Activated CD4-positive, alpha-beta T cell treated with anti-CD3 and anti-CD28 coated beads for 4 hours (primary cell): ENCODE results near the gene SART1.
"Not testable (repeated sequence)": the region's sequence is repeated elsewhere in the genome, so short reads cannot be mapped to it uniquely, and the experiment has no call there.

ENCODE experiments used
- DNase-seq, 2 donors: peaks; one replicate each; pipeline ENCODE4 v3.0.0-alpha.2; 2020

The SART1 gene

GRCh38 chr11:66001942-66002647 is 40.6 kb downstream of the SART1 start, which contains the start of the genes BANF1 and EIF1AD:
Gene BANF1 (plus strand): TSS chr11:66002503. CDS start chr11:66003251, 748 bp downstream.
Gene EIF1AD (minus strand): TSS chr11:66002157. CDS start chr11:66000389, 1,768 bp downstream.
- DNase-seq: peak; percentile 89 to 91

- no peak for DNase-seq
These were observed 41.2 kb downstream of the SART1 start for GRCh38 chr11:66002648-66003225.

- no peak for DNase-seq
These were observed 41.8 kb downstream of the SART1 start for GRCh38 chr11:66003291-66003690.

DNA sequence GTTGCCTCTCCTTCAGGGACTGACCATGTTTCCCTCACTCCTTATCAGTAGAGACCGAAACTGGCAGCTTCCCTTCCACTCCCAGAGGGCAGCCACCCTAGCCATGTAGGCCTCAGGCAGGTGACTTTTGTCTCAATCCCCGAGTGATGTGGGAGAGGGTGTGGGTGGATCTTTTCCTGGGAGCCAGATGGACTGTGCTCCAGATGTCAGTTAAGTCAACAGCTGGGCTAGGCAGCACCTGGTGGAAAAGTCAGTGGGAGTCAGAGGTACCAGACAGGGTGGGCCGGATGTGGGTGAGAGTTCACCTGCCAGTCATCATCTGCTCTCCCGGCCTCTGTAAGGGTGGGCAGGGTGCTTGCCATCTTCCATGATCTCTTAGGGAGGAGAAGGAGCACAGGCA is 42.7 kb downstream of the SART1 start:
- no peak for DNase-seq

GRCh38 chr11:66006134-66006890 is 44.8 kb downstream of the SART1 start:
- DNase-seq: no peak

DNA sequence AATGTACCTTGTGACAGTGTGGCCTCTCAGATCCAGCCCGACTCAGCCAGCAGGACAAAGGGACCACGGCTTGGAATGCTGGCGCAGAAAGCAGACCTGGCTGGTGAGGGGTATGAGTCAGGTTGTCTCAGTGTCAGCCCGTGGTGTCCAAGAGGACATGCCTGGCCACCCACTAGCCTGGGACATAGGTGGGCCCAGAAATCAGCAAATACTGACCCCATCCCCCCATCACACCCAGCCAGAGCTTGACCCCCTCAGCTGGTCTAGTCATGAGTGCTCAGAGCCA is 45.3 kb downstream of the SART1 start:
- no peak for DNase-seq

DNA sequence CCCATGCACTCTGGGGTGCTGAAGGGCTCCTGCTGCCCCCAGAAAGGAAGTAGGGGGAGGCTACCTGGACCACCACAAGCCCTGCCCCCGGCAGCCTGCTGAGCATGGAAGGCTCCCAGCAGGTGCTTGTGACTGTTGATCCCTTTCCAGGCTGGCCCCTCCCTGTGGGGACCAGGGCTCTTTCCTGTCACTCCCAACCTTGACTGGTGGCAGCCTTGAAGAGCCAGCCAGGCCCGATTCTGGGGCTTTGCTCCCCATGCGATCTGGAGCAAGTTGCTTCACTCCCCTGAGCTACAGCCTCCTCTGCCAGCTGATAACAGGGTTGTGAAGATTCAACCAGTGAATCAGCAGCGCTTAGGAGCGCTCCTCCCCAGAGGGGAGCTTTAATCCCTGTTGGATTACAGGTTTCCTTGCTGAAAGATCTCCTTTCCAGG is 45.7 kb downstream of the SART1 start:
- DNase-seq: no peak

GRCh38 chr11:66008095-66008467 is 46.5 kb downstream of the SART1 start:
- DNase-seq: no peak

- no peak for DNase-seq
These were observed 47.1 kb downstream of the SART1 start for GRCh38 chr11:66008468-66009101.

- DNase-seq: not testable (repeated sequence)
These were observed 48.5 kb downstream of the SART1 start for GRCh38 chr11:66010036-66010435.

- DNase-seq: no peak
These were observed 49.8 kb downstream of the SART1 start for GRCh38 chr11:66011239-66011784.

- no peak for DNase-seq
These were observed 50.3 kb downstream of the SART1 start, which contains the start of gene CST6 for GRCh38 chr11:66011785-66012303. Gene CST6 (plus strand): TSS chr11:66012008. CDS start chr11:66012045, 37 bp downstream.

DNA sequence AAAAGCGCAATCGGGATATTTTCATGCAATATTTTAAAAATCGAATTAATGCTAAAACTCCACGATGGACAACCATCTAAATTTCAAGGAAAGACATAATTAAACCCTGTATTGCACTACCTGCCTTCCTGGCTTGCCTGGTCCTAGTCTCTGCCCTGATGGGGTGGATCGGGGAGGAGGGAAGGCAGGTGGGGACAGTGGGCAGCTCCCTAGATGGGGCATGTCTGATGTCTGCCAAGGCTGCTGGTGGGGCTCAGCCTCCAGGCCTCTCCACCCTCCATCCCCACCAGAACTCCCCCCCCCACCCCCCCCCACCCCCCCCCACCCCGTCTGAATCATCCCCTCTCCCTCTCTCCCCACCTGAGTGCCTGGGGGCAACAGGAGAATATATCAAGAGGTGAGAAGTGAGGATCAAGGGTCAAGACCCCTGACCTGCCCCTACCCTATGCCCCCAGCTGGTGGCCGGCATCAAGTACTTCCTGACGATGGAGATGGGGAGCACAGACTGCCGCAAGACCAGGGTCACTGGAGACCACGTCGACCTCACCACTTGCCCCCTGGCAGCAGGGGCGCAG is 50.9 kb downstream of the SART1 start:
- no peak for DNase-seq

DNA sequence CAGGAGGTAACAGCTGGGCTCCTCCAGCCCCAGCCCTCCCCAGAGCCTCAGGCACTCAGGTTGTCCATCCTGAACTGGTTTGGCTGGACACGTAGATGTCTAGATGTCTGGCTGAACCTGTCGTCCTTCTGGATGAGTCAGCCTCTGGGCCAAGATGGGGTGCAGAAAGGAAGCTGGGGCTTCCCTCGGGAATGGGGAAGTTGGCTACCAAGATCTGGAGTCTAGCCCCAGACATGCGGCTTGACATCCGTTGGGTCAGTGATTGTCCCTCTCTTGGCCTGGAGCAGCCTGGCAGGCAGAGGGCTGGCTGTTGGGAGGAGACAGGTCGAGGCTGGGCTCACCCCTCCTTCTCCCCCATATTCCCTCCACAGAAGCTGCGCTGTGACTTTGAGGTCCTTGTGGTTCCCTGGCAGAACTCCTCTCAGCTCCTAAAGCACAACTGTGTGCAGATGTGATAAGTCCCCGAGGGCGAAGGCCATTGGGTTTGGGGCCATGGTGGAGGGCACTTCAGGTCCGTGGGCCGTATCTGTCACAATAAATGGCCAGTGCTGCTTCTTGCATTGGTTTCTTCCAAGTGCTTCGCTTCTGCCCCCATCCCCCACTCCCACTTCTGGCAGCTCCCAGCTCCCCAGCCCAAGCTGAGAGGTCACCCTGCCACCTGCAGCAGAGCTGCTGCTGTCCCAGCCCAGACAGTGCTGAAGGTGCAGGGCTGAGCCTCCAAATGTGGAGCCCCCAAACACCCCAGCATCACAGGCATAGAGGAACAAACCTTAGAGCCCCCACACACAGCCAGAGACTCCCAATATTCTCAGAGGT is 51.6 kb downstream of the SART1 start:
- no peak for DNase-seq

DNA sequence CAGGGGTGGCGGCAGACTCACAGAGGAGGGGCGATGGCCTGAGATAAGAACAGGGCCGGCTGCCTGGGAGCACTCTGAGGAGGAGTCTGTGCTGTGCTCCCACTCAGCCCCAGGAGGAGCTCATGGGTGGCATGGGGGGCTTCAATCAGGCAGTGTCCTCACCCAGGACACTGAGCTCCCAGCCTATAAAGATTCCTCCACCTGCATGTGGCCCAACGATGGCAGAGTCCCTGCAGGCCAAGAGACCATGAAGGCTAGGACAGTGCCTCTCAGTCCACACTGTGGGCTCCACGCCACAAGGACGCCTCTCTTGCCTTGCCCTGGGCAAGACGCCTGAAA is 52.2 kb downstream of the SART1 start:
- DNase-seq: no peak

GRCh38 chr11:66014804-66015453 is 53.4 kb downstream of the SART1 start:
- DNase-seq: no peak

DNA sequence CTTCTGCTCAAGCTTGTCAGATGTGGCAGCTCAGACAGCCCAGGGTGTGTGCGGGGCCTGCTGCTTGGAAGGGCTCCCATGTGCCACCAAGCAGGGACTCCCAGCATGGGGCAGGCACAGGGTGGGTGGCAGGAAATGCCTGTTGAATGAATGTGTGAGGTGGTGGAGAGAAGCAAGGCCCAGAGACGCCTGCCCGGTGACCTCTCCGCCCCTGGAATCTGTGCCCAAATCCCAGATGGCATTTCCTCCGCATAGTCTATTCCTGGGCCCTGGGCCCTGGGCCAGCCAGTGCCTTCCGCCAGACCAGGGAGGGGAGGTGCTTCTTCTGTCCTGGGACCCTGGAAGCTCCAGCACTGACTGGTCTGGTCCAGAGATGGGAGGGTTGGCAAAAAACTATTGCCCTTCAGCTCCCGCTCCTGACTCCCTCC is 53.9 kb downstream of the SART1 start:
- no peak for DNase-seq

- no peak for DNase-seq
These were observed 54.6 kb downstream of the SART1 start for GRCh38 chr11:66015936-66016792.

GRCh38 chr11:66016793-66017177 is 55.3 kb downstream of the SART1 start:
- no peak for DNase-seq

DNA sequence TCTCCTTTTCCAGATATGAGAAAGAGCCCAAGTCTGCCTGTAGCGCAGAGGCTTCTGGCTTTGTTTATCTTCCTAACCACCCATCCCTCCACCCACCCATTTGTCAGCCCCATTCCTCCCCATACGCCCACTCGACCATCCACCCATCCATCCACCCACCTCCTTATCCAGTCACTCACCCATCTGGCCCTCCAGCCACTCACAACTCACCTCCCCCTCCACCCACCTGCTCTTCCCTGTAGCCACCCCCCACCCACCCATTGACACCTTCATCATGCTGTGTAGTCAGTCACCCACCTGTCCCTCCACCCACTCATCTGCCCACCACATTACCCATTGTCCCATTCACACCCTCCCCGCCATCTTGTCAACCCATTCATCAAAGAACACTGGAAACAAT is 55.8 kb downstream of the SART1 start:
- DNase-seq: peak; percentile 66 to 78
